Dendritic cell treated with granulocyte-macrophage colony-stimulating factor and Interleukin-4, amounts not matched to agents 40 ng/mL and 50 ng/mL, for 4 days (primary cell): ENCODE results near the gene MAD1L1.

Experiments
- H3K27ac Mint-ChIP-seq: one replicate; pipeline ENCODE4 v1.8.0; 2022; ENCODE audit warnings: mild to moderate bottlenecking, mixed read lengths
- H3K27me3 Mint-ChIP-seq: one replicate; pipeline ENCODE4 v1.8.0; 2022; ENCODE audit warnings: mild to moderate bottlenecking, mixed read lengths
- H3K36me3 Mint-ChIP-seq: one replicate; pipeline ENCODE4 v1.8.0; 2022; ENCODE audit warnings: low read depth, mixed read lengths
- H3K4me1 Mint-ChIP-seq: one replicate; pipeline ENCODE4 v1.8.0; 2022; ENCODE audit warnings: low read depth, mixed read lengths
- H3K4me3 Mint-ChIP-seq: one replicate; pipeline ENCODE4 v1.8.0; 2022; ENCODE audit warnings: mild to moderate bottlenecking, moderate library complexity, mixed read lengths
- H3K9me3 Mint-ChIP-seq: one replicate; pipeline ENCODE4 v1.8.0; 2022; ENCODE audit warnings: mixed read lengths
- intact Hi-C: fragments of 100-400 bp; cut with micrococcal nuclease; formaldehyde crosslinking; loops from one replicate; pipeline ENCODE4 v1.15.0; 2022

The MAD1L1 gene

GRCh38 chr7:2100278-2101208 is 132.2 kb downstream of the MAD1L1 start:
- Mint-ChIP-seq H3K27ac (no peak overlapping the region), H3K4me3 (no peak overlapping the region), H3K27me3 (no peaks in the 10 kb centered on the region), H3K4me1 (peaks cover 53% of the 10 kb centered on the region), H3K36me3 (peaks cover 37% of the 10 kb centered on the region), H3K9me3 (no peaks in the 10 kb centered on the region)
- intact Hi-C loops: no loop called here

- peak overlapping the region; percentile 9 for H3K27ac Mint-ChIP-seq
- no peaks in the 10 kb centered on the region for H3K27me3 Mint-ChIP-seq
- no peaks in the 10 kb centered on the region for H3K9me3 Mint-ChIP-seq
- peaks cover 57% of the 10 kb centered on the region for H3K4me1 Mint-ChIP-seq
- intact Hi-C loops: no loop called here
- peaks cover 43% of the 10 kb centered on the region for H3K36me3 Mint-ChIP-seq
- no peak overlapping the region for H3K4me3 Mint-ChIP-seq
Measured at GRCh38 chr7:2099048-2099957, 133.4 kb downstream of the MAD1L1 start.

- intact Hi-C loops: no loop called here
- Mint-ChIP-seq H3K9me3 (no peaks in the 10 kb centered on the region), H3K4me3 (no peak overlapping the region), H3K36me3 (peaks cover 50% of the 10 kb centered on the region), H3K4me1 (peaks cover 55% of the 10 kb centered on the region), H3K27ac (peak overlapping the region; percentile 9), H3K27me3 (no peaks in the 10 kb centered on the region)
Measured at GRCh38 chr7:2098496-2098895, 134.2 kb downstream of the MAD1L1 start.

GRCh38 chr7:2098056-2098455 is 134.7 kb downstream of the MAD1L1 start:
- Mint-ChIP-seq H3K4me3 (no peak overlapping the region), H3K4me1 (peaks cover 57% of the 10 kb centered on the region), H3K27me3 (no peaks in the 10 kb centered on the region), H3K9me3 (no peaks in the 10 kb centered on the region), H3K36me3 (peaks cover 49% of the 10 kb centered on the region), H3K27ac (no peak overlapping the region)
- intact Hi-C loops: no loop called here

GRCh38 chr7:2097492-2097891 is 135.3 kb downstream of the MAD1L1 start:
- Mint-ChIP-seq H3K27ac (peak overlapping the region; percentile 65), H3K4me1 (peaks cover 57% of the 10 kb centered on the region), H3K36me3 (peaks cover 47% of the 10 kb centered on the region), H3K27me3 (no peaks in the 10 kb centered on the region), H3K4me3 (no peak overlapping the region), H3K9me3 (no peaks in the 10 kb centered on the region)
- intact Hi-C loops: no loop called here

GRCh38 chr7:2096692-2097387 is 135.9 kb downstream of the MAD1L1 start:
- intact Hi-C loops: no loop called here
- Mint-ChIP-seq H3K27me3 (no peaks in the 10 kb centered on the region), H3K9me3 (no peaks in the 10 kb centered on the region), H3K36me3 (peaks cover 47% of the 10 kb centered on the region), H3K27ac (peak overlapping the region; percentile 65), H3K4me3 (no peak overlapping the region), H3K4me1 (peaks cover 57% of the 10 kb centered on the region)

- Mint-ChIP-seq H3K4me3 (no peak overlapping the region), H3K36me3 (peaks cover 51% of the 10 kb centered on the region), H3K27ac (peak overlapping the region; percentile 9), H3K9me3 (no peaks in the 10 kb centered on the region), H3K4me1 (peaks cover 57% of the 10 kb centered on the region), H3K27me3 (no peaks in the 10 kb centered on the region)
- intact Hi-C loops: no loop called here
Measured at GRCh38 chr7:2095436-2095835, 137.3 kb downstream of the MAD1L1 start.

- H3K9me3 Mint-ChIP-seq: no peaks in the 10 kb centered on the region
- no peak overlapping the region for H3K4me3 Mint-ChIP-seq
- H3K27ac Mint-ChIP-seq: peak overlapping the region; percentile 33
- H3K36me3 Mint-ChIP-seq: peaks cover 60% of the 10 kb centered on the region
- no peaks in the 10 kb centered on the region for H3K27me3 Mint-ChIP-seq
- intact Hi-C loops: no loop called here
- H3K4me1 Mint-ChIP-seq: peaks cover 53% of the 10 kb centered on the region
Measured at GRCh38 chr7:2094454-2095045, 138.2 kb downstream of the MAD1L1 start.

- Mint-ChIP-seq H3K9me3 (no peaks in the 10 kb centered on the region), H3K27me3 (no peaks in the 10 kb centered on the region), H3K27ac (peak overlapping the region; percentile 3), H3K36me3 (peaks cover 61% of the 10 kb centered on the region), H3K4me3 (no peak overlapping the region), H3K4me1 (peaks cover 50% of the 10 kb centered on the region)
- intact Hi-C loops: no loop called here
Measured at GRCh38 chr7:2093843-2094220, 138.9 kb downstream of the MAD1L1 start.

GRCh38 chr7:2093215-2093842 is 139.4 kb downstream of the MAD1L1 start:
- Mint-ChIP-seq H3K27ac (peak overlapping the region; percentile 3), H3K9me3 (no peaks in the 10 kb centered on the region), H3K4me3 (no peak overlapping the region), H3K27me3 (no peaks in the 10 kb centered on the region), H3K4me1 (peaks cover 50% of the 10 kb centered on the region), H3K36me3 (peaks cover 56% of the 10 kb centered on the region)
- intact Hi-C loops: no loop called here

- no peak overlapping the region for H3K4me3 Mint-ChIP-seq
- peaks cover 54% of the 10 kb centered on the region for H3K4me1 Mint-ChIP-seq
- no peaks in the 10 kb centered on the region for H3K9me3 Mint-ChIP-seq
- no peaks in the 10 kb centered on the region for H3K27me3 Mint-ChIP-seq
- no peak overlapping the region for H3K27ac Mint-ChIP-seq
- intact Hi-C loops: no loop called here
- H3K36me3 Mint-ChIP-seq: peaks cover 49% of the 10 kb centered on the region
Measured at GRCh38 chr7:2092279-2092678, 140.5 kb downstream of the MAD1L1 start.

- Mint-ChIP-seq H3K4me1 (peaks cover 48% of the 10 kb centered on the region), H3K4me3 (no peak overlapping the region), H3K9me3 (no peaks in the 10 kb centered on the region), H3K27me3 (no peaks in the 10 kb centered on the region), H3K27ac (no peak overlapping the region), H3K36me3 (peaks cover 60% of the 10 kb centered on the region)
- intact Hi-C loops: no loop called here
Measured at GRCh38 chr7:2090526-2091520, 141.9 kb downstream of the MAD1L1 start.
